Adipose tissue (tissue), 3 donors: ENCODE data around the gene TGM4. TPM values are rescaled to one million over a fixed set of nuclear protein-coding genes. Genes with fewer than 3 reads are reported as not detected.

Experiments
- H3K27ac ChIP-seq: one replicate; pipeline ENCODE4 v1.5.1; 2013; ENCODE audit warnings: low read depth, low read length
- WGBS, 3 donors: extraction: QIAGEN DNeasy Blood & Tissue Kit; methylation state at CpG; one replicate each; pipeline ENCODE4 v1.1.7; 2013; 5-methylcytosine and 5-hydroxymethylcytosine counted together
- polyA plus RNA-seq, 3 donors: library from polyadenylated mRNA; stranded (reverse); fragments of 200-250 nt; gene quantifications; one replicate each; pipeline ENCODE4 v1.2.3, GENCODE V29; 2013
- donor health status: healthy with polysubstance abuse.
- donor health status: Bipolar disorder and iron deficiency.
- donor health status: healthy.

Gene TGM4
- polyA plus RNA-seq, 3 donors, result 0.22 TPM; not detected in 2

DNA sequence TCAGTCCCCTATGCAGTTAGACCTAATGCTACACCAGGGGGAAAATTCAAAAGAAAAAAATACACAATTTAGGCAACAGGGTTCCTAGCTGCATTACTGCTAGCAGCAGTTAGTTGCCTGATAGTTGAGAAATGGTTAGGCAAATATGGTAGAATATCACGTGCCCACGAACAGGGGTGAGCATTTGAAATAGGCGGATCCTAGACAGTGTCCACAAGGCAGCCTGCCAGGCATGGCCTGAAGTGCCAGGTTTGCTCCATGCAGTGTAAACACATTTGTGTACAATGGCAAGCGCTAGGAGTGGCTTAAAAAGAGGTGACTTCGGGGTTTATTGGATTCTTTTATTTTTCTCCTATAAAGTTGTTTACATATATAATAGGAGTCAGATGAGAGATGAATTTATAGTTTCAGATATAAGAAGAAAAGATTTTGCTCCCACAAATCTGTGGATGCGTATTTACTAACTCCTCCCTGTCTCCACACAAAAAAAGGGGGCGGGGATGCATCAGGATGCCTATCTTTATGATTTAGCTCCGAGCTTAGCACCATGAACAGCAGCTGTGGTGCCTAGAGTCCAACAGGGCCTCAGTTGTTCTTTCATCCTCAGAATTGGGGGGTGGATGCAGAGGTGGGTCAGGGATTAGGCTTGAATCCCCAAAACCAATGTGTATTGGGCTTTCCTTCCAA is 3.9 kb upstream of the TGM4 start:
- 42 to 83% (median 78%) methylated on average over 8 of the region's 8 CpGs for WGBS, 3 donors
- no peak overlapping the region for H3K27ac ChIP-seq

DNA sequence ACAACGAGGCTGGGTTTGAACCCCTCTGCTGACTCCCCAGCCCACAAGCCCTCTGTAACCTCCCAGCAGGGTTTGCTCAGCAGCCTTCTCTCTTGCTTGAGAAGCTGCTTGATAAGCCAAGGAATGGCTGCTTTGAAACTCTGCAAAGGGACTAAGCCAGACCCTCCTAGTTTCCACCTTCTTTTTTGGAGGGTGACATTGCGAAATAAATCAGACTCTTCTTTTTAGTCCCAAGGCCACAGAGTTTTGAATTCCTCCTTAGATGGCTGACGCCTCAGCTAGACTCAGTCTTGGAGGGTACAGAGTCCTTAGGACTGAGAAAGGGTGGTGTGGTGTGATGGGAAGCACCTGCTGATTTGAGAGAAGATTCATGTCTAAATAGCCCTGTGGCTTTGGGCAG is 1.2 kb downstream of the TGM4 start:
- 68 to 77% (median 77%) methylated on average over 3 of the region's 3 CpGs for WGBS, 3 donors
- H3K27ac ChIP-seq, result no peak overlapping the region

DNA sequence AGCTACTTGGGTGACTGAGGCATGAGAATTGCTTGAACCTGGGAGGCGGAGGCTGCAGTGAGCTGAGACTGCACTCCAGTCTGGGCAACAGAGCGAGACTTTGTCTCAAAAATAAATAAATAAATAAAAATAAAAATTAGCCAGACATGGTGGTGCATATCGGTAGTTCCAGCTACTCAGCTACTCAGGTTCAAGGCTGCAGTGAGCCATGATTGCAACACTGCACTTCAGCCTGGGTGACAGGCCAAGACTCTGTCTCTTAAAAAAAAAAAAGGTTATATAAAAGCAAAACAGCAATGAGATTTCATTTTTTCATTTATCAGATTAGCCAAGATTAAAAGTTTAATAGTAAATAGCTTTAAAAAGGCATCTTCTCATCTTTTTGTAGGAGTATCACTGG is 2.9 kb downstream of the TGM4 start:
- no peak overlapping the region for H3K27ac ChIP-seq
- 77 to 95% (median 88%) methylated on average over 3 of the region's 3 CpGs for WGBS, 3 donors

DNA sequence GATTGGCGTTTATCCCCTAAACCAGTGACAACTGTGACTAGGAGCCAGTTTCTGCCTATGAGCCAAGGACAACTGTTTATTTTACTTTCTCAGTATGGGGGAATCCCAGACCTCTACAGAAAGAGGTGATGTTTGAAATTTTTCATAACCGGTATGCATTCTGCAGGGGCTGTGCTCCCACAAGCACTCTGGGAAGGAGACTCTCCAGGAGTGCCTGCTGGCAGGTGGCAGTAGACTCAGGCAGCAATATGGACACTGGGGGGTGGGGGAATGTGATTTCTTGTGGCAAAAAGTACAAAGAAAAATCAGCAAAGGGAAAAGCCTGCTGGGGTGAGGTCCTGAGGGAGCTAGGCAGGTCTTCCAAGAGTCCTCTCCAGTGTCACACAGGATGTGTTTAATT is 5.9 kb downstream of the TGM4 start:
- WGBS, 3 donors, result 52 to 77% (median 71%) methylated on average over 2 of the region's 2 CpGs
- no peak overlapping the region for H3K27ac ChIP-seq

DNA sequence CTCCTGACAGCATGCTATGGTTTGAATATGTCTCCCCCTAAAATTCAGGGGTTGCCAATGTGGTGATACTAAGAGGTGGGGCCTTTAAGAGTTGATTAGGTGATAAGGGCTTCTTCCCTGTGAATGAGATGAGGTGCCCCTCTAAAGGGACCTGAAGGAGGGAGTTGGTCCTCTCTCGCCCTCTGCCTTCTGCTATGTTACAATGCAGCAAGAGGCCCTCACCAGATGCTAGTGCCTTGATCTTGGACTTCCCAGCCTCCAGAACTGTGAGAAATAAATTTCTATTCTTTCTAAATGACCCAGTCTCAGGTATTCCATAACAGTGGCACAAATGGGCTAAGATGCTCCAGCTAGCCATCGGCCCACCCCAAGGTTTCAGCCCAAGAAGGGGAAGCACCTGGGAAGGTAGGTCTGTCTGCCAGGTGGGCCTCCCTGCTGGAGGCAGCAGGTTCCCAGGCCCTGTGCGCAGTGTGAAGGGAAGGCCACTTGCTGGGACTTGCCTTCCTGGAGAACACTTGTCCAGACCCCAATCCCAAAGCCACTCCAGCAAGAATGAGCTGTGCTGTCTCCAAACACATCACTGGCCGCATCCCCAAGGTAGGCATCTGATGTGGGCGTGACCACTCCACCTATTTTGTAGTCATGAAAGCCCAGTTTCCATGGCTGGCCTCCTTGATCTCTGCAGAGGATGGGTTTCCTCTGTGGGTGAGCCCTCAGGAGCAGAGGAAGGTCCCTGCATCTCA is 9.0 kb downstream of the TGM4 start:
- WGBS, 3 donors, result 87 to 94% (median 91%) methylated on average over 5 of the region's 5 CpGs
- no peak overlapping the region for H3K27ac ChIP-seq

DNA sequence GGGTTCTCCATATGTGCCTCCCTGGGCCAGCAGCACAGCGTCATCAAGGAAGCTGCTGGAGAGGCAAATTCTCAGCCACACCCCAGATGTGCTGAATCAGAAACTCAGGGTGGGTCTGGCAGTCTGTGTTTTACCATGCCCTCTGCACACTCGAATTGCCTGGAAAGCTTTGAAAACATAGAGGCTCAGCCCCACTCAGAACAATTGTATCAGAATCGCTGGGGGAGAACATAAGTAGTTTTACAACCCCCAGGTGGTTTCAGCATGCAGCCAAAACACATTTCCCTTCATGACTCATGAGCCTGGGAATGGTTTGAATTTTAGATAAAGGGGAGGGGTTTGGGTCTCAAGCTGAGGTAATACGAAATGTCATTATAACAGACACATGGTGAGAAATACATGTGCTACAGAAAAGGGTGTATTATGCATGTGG is 9.6 kb downstream of the TGM4 start:
- no peak overlapping the region for H3K27ac ChIP-seq
- WGBS, 3 donors, result 32 to 53% (median 37%) methylated on average over 4 of the region's 4 CpGs

DNA sequence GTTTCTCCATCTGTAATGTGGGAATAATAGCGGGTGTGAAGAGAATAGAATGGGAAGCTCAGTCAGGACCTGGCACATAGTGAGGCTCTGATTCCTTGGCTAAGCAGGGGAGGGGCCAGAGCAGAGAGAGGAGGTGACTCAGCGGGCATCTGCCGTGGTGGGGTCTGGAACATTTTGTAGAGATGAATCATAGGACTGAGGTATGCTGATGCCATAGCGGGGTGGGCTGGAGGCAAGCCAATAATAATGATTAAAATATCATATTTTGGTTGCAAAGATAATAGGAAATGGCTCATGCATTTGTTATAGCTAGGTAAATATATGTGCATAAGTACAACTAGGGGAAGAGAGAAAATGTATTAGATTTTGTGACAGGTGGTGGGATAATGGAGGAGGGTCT is 11.2 kb downstream of the TGM4 start:
- H3K27ac ChIP-seq, result no peak overlapping the region
- WGBS, 3 donors, result 55 to 62% (median 58%) methylated on average over 4 of the region's 4 CpGs

DNA sequence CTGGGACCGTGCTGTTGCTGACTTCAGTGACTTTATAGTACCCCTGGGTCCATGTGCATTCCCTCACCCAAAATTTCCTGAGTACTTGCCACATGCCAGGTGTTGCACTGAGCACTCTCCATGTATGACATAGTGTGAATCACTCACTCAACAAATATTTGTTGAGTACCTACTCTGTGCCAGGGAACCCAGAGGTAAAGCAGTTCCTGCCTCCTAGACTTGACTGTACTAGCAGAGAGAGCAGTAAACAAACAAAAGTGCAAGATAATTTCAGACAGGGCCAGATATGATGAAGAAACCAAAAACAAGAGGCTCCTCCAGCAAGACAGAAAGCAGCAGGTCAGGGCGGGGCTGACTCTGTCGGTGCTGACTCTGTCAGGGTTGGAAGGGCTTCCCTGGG is 12.2 kb downstream of the TGM4 start:
- H3K27ac ChIP-seq, result no peak overlapping the region
- 63 to 72% (median 72%) methylated on average over 3 of the region's 3 CpGs for WGBS, 3 donors

DNA sequence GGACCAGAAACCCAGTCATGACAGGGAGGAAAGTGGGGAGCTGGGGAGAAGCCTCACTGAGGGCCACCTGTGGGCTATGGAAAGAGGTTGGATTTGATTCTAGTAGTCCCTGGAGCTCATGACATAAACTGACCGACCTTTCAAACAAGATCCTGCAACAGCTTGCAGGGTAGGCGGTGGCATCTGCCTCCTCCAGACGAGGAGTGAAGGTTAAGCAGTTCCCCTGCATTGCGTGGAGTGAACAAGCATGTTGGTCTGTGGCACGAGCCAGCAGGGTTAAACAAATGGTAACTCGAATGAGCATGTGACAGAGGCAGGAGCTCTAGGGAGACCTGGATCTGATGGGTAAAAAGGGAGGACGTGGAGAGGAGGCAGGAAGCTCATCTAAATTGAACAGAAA is 12.7 kb downstream of the TGM4 start:
- WGBS, 3 donors, result 68 to 78% (median 77%) methylated on average over 7 of the region's 7 CpGs
- no peak overlapping the region for H3K27ac ChIP-seq

DNA sequence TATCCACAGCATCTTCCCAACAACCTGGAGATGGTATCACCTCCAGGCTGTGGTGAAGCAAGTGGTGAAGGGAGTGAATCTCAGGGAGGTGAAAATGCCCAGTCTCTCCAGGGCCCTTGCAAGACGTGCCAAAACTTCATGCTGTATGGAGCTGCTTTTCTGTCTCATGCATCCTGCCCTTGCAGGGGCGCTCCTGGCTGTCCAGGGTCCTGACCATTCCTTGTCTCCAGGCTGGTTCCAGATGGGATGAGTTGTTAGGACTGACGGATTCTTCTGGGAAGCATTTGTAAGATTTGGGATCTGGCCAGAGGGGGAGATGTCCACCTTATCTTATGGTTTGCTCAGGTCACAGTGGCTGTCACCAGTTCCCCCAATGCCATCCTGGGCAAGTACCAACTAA is 15.8 kb downstream of the TGM4 start:
- 49 to 64% (median 60%) methylated on average over 3 of the region's 3 CpGs for WGBS, 3 donors
- no peak overlapping the region for H3K27ac ChIP-seq

DNA sequence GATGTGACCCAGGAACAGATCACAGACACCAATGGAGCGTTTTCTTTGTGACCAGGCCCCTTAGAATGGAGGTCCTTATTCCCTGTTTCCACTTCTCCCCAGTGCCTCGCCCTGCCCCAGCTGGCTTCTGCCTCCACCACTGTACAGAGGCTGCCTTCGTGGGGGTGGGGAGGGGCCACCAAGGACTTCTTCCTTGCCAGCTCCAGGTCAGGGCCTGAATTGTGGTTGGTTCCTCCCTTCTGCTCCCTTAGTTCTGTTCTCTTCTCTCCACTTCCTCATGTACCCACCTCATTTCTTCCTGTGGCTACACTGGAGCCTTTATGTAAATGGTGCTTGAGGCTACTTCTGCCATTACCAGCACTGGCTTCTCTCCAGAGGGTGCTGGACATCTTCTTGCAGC is 16.4 kb downstream of the TGM4 start:
- 65 to 72% (median 68%) methylated on average over 3 of the region's 3 CpGs for WGBS, 3 donors
- H3K27ac ChIP-seq, result no peak overlapping the region

DNA sequence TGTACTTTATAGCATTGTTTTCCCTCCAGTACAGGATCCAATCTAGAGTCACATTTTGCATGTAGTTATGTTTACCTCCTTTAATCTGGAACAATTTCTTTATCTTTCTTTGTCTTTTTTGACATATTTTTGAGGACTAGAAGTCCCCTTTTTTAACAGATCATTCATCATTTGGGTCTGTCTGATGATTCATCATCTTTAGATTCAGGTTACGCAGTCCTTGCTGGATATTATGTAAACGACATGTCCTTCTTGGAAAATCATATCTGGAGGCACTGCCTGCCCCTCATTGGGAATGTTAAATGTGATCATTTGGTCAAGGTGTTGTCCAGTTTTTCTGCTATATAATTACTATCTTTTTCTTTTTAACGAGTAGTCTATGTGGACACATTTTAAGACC is 18.3 kb downstream of the TGM4 start:
- WGBS, 3 donors, result 73 to 88% (median 74%) methylated on average over 3 of the region's 3 CpGs
- no peak overlapping the region for H3K27ac ChIP-seq

DNA sequence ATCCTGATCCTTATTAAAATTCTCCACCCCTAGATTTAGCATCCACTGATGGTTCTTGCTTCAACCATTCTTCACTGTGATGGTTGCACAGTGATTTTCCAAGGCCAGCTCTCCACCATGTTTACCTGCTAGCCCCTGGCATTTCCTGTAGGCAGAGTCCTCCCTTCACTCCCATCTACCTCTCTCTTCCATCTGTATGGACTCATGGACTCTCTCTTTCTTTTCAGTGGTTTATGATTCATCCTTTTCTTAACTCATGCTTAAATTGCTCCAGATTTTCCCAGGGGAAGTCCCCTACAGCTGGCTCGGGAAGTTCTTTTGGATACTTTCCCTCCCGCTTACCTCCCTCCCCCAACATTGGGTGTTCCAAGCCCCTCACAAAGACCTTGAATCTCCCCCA is 18.7 kb downstream of the TGM4 start:
- H3K27ac ChIP-seq, result no peak overlapping the region
- WGBS, 3 donors, result 50 to 70% (median 56%) methylated on average over 2 of the region's 2 CpGs

DNA sequence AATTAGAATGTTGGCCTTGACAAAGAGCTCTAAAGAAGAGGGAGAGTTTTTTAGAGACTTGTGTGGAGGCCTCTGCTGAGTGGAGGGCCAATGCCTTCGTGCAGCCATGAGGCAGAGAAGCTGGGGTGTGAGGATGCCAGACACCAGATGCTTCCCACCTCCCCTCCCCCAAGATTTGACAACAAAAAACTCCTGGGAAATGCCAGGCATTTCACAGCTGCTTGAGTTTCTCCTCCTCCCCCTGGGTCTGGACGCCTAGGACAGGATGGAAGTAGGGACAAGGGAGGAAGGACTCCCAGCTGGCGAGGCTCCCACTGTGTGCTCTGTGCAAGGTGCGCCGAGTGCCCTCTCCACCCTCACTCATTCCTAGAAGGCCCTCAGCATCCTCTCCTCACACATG is 20.1 kb downstream of the TGM4 start:
- 20 to 57% (median 54%) methylated on average over 5 of the region's 5 CpGs for WGBS, 3 donors
- no peak overlapping the region for H3K27ac ChIP-seq

DNA sequence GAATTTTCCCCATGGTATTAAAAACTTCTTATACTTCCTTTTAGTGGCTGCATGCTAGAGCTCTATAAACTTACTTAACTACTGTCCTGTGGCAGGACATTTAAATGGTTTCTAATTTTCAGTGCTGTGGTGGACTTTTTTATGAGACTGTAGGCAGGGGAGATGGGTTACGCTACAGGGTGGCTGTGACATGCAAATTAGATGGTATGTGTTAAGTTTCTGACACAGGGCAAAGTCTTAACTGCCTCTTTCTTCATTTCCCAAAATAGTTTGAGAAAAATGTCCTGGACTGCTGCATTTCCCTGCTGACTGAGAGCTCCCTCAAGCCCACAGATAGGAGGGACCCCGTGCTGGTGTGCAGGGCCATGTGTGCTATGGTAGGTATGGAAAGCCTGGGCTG is 22.0 kb downstream of the TGM4 start:
- no peak overlapping the region for H3K27ac ChIP-seq
- 78 to 89% (median 84%) methylated on average over 2 of the region's 2 CpGs for WGBS, 3 donors

DNA sequence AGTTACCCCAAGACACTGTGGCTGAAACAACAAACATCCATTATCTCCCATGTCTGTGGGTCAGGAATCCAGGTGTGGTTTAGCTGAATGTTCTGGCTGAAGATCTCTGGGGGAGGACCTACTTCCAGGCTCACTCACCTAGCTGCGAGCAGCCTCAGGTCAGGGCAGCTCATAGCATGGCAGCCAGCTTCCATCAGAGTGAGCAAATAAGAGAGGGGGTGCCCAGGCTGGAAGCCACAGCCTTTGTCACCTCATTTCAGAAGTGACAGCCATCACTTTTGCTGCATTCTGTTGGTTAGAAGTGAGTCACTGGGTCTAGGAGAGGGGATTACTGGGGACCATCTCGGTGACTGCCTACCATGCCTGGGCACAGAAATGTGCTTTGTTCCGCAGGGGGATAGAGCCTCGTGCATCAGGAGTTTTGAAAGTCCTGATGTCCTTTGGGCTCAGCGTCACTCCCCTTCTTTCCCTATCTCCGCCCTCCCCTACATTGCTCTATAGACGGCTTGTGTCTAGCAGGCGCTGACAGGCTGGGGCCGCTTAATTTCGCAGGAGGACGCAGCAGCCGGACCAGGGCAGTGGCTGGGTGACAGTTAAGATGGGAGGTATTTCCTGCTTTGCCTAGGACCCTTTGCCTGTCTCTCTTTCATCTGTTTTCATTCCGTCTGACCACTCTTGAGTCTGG is 25.4 kb downstream of the TGM4 start:
- H3K27ac ChIP-seq, result no peak overlapping the region
- WGBS, 3 donors, result 50 to 68% (median 58%) methylated on average over 13 of the region's 13 CpGs

DNA sequence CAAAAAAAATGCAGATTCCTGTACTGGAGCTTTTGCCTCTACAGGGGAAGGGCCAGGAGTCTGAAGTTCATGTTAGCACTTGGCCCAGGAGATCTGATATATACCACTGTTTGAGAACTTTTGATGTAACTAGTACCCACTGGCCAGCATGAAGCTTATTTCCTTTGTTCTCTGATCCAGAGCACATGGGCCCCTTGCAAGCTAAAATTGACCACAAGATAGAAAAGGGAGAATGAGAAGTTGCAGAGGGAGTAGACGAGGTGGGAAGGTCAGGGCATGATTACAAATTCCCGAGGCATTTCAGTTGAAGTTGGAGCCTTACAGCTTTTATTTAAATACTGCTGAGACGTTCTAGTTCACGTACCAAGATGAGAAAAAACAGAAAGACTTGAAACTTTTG is 28.2 kb downstream of the TGM4 start:
- no peak overlapping the region for H3K27ac ChIP-seq
- 49 to 54% (median 52%) methylated on average over 4 of the region's 4 CpGs for WGBS, 3 donors

DNA sequence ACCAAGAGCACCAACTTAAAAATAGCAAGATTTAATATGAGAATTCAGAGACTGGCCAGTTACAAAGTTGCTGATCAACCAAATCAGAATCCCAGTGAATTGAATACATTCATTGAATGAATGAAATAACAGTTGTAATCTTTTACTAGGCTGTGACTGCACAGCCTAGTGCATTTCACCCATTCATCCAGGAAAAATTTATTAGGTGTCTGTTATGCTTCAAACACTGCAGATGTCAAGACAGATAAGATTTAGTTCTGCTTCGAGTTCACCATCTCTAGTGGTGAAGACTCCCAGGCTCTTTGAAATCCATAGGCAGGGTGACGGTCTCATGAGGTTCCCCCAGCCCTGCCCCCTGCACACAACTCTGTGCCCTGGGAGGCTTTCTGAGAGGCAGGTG is 28.9 kb downstream of the TGM4 start:
- no peak overlapping the region for H3K27ac ChIP-seq
- 32 to 42% (median 37%) methylated on average over 2 of the region's 2 CpGs for WGBS, 3 donors

DNA sequence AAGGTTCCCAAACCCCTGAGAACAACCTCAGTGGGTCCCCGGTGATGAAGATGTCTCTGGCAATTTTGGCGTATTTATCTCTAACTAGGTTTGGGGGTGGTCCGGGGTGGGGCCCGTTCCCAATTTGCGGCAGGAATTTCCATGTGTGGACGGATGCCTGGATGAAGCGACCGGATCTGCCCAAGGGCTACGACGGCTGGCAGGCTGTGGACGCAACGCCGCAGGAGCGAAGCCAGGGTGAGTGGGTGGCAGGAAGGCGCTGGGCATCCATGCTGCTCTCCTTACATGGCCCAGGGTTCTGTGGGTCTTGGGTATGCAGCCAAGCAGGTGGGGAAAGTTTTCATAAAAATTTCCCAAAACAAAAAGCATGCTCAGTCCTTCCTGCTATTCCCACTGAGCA is 29.3 kb downstream of the TGM4 start:
- H3K27ac ChIP-seq, result no peak overlapping the region
- WGBS, 3 donors, result 89 to 93% (median 91%) methylated on average over 15 of the region's 15 CpGs
